ENCODE results near the gene VEPH1.

VEPH1 gene

GRCh38 chr3:157420606-157421130, 82.5 kb downstream of the VEPH1 start:
- DNase-seq: no peak

- no peak for DNase-seq
Observed at GRCh38 chr3:157418104-157418503, 85.1 kb downstream of the VEPH1 start.

GRCh38 chr3:157417247-157417646, 86.0 kb downstream of the VEPH1 start:
- DNase-seq: no peak

DNA sequence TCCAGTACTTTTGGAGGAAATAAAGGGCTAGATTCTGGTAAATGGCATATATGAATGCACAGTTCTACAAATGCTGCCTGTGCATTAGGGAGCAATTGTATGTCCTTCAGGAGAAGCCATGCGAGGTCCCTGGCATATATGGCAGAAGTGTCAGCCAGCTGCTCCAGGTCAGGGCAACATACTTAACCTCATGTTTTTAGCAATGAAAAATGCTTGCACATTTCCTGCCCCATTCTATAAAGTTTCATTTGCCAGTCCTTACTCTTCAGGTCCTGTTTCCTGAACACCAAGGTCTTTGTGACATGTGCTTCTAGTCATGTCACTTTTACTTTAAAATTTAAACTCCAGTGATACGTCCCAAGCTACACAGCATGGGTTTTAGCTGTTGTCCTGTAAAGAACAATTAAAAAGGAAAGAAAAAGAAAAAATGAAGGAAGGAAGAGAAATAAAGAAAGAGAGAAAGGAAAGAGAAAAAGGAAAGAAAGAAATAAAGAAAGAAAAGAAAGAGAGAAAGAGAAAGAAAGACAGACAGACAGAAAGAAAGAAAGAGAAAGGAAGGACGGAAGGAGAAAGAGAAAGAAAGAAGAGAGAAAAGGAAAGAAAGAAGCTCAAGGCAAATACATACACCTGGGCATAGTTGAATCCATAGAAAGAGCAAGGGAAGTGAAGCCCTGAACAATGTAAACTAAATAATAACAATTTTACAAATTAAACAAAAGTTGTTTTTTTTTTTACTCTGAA, 86.7 kb downstream of the VEPH1 start:
- DNase-seq: no peak

GRCh38 chr3:157414861-157415260, 88.4 kb downstream of the VEPH1 start:
- no peak for DNase-seq

DNA sequence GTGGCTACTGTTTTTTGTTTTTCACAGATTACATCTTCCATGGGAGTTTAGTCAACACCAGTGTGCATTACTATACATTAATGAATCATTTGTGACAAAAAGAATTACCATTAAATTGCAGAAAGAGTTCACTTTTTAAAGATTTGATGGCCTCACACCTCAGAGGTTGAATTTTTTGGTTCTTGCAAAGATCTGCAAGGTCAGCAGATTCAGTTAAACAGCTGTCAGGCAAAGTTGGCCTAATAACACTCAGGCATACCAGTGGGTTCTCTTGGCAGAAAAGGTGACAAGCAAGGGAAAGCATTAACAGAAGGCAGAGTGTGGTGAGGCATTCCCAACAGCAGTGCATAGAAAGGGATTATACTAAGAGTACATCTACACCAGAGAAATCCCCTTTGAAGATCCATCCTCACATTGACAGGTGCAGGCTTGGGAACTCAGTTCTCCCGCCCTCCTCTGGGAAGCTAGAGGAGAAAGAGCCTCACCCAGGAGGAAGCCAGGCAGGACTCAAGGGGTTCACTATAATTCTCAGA, 90.8 kb downstream of the VEPH1 start:
- DNase-seq: no peak

- no peak for DNase-seq
Observed at GRCh38 chr3:157410945-157411344, 92.3 kb downstream of the VEPH1 start.

DNA sequence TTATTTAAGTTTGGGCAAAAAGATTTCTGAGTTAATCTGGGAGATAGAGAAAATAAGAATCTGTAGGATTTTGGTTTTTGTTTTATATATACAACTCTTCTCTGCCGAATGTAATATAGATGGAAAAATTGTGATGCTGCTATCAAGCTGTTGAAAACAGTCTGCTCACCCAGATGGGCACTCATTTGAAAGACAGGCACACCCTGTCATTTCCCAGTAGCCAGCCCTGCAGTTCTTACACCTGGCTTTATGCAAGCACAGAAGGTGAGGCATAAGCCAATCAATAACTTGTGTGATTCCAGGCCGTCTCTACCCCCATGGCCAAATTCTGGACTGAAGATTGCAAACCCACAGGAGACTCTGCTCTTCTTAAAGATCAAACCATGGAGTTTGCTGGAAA, 93.7 kb downstream of the VEPH1 start:
- no peak for DNase-seq

DNA sequence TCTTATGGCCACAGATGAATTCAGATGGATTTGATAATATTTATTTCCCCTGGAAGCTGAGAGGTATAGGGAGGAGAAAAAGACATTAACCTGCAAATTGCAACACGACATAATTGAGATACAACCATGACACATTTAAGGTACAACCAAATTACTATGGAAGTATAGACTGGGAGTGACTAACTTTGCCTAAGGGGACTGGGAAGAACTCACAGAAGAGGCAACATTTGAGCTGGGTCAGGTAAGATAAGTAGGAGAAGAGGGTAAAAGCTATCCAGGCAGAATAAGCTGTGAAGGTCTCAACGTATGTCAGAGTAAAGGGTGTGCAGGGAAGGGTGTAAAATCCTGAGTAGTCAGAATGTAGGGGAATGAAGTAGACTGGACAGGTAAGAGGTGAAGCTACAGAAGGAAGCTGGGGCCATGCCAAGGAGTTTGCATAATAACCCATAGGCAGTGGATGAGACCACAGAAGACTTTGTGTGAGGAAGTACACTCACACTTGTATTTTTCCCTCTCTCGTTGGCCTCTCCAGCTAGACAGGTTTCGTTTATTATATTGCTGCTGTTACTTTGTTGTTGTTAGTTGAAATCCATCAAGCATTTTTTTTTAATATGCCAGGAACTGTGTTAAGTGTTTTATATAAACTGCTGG, 94.6 kb downstream of the VEPH1 start:
- no peak for DNase-seq

DNA sequence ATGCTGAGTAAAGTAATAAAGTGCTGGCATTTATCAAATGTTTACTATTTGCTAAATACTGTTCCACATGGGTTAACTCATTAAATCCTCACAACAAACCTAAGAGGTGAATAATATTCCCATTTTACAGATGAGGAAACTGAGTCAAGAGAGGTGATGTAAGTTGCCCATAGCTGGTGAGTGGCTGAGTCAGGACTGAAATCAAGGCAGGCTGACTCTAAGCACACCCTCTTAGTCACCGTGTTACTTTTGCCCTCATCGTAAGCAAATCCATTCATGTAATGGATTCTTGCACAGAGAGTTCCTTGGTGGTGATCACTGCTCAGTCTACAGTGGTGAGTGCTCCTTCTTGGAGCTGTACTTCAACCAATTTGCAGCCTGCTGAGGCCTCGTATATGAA, 95.4 kb downstream of the VEPH1 start:
- DNase-seq: no peak

DNA sequence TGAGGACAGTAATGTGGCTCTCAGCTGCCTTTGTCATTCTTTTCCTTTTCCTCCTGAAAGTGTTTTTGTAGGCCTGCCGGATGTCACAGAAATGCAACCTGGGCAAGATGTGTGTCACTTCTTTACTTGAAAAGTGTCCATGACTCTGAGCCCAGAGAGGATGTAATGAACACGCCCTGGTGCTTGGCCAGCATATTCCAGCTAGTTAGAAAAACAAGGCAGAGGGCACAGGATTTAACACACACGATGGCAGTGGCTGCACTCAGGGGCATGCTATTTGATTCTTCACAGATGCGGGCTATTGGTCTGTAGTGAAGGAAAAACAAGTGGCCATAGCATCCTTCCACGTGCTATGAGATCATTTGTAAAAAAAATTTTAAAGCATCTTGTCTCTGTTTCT, 96.8 kb downstream of the VEPH1 start:
- no peak for DNase-seq

DNA sequence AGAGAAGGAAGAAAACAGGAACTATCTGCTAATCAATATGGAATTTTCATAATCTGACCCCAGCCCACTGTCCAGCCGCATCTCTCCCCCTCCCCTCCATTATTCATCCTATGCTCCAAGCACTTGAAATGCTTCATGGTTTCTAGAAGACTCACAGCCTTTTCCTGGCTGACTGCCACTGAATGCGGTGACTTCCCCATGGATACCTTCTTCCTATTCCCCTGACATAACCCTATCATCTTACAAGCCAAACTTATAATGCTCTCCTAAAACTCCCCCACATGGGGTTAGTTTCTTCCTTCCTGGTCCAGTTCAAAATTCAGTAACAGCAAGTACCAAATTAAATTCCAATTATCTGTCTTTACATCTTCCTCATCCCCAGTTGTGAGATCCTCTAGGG, 97.8 kb downstream of the VEPH1 start:
- no peak for DNase-seq

DNA sequence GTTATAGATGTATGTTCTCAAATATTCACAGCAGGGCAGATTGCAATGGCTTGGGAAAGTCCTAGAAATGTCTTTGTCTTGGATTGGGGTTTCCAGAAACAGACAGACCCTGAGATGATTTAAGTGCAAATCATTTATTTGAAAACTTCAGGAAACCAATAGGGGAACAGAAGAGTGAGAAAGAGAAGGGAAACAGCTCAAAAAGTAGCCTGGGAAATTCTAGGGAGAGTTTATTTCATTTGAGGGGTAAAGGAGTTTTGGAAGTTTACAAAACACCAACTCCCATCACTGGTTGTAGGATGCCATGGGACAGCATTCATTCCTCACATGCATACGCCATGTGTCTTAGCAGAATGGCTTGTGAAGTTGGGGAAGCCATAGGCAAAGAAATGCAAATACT, 98.8 kb downstream of the VEPH1 start:
- DNase-seq: no peak

DNA sequence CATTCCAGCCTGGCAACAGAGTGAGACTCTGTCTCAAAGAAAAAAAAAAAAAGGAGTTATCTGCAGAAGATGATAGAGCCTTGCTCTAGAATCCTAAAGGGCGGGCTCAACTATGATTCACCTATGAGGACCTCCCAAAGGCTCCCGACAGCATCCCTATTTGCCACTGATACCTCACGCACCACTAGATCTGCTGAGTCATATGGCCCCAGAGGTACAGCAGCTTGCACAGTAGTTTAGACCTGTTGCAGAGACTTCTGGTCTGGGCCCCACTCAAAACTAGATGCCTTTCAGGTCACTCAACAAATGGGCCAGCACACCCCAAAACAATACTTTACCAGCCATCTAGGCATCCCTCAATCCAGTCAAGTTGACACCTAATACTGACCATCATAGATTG, 104.6 kb downstream of the VEPH1 start:
- DNase-seq: no peak

GRCh38 chr3:157394411-157394810, 108.8 kb downstream of the VEPH1 start:
- no peak for DNase-seq

GRCh38 chr3:157393113-157393512, 110.1 kb downstream of the VEPH1 start:
- no peak for DNase-seq

DNA sequence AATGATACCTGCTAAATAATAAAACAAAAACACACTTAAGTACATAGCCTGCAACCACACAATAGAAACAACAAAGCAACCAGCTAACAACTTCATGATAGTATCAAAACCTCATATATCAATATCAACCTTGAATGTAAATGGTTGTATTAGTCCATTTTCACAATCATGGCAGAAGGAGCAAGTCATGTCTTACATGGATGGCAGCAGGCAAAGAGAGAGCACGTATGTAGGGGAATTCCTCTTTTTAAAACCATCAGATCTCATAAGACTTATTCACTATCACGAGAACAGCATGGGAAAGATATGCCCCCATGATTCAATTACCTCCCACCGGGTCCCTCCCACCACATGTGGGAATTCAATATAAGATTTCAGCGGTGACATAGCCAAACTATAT, 111.1 kb downstream of the VEPH1 start:
- DNase-seq: no peak

DNA sequence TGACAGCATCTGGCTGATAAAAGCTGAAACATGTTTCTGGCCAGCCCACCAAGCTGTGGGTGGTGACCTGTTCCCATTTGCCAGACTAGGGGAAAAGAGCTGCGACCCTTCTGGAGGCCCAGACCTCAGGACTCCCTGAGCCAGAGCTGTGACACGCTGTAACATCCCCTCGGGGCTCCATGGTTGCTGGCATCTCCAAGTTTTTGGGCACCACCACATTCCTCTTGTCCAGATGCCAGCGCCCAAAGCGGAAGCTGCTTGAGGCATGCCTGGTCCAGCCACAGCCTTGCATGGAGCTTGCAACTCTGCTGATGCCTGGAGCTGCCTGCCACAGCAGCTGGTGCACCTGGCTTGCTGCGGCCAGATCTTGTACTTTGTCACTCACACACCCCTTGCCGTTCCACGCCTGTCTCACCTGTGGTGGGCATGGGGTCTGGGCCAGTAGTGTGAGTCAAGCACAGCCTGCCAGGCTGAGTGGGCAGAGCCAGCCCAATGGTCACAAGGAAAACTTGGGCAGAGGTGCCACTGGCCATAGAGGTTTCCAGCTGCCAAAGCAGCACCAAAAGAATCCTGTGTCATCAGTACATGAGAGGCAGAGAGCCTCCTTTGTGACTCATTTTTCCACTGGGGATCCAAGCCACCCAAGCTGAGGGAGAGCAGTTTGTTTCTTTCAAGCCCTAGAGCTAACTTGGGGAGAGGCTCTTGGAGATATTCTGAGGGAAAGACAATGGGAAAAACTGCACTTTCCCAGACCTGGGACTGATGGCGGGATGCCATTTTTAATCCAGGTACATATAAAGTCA, 112.3 kb downstream of the VEPH1 start:
- DNase-seq: no peak

DNA sequence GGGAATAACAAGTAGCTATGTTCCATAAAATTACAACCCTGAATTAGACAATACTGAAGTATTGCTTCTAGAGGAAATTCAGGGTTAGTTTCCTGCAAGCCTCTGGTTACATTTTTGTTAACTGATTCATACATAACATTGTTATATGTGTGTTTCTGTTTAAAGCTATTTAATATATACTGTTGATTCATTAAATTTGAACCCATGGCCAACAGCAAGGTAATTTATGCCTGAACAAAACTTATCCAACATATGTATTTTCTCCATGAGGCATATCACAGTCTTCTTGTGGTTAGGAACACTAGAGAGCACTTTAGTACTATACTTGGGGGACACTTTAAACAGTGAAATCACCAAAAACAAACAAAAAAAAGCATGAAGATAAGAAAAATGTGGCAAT, 114.2 kb downstream of the VEPH1 start:
- DNase-seq: no peak

DNA sequence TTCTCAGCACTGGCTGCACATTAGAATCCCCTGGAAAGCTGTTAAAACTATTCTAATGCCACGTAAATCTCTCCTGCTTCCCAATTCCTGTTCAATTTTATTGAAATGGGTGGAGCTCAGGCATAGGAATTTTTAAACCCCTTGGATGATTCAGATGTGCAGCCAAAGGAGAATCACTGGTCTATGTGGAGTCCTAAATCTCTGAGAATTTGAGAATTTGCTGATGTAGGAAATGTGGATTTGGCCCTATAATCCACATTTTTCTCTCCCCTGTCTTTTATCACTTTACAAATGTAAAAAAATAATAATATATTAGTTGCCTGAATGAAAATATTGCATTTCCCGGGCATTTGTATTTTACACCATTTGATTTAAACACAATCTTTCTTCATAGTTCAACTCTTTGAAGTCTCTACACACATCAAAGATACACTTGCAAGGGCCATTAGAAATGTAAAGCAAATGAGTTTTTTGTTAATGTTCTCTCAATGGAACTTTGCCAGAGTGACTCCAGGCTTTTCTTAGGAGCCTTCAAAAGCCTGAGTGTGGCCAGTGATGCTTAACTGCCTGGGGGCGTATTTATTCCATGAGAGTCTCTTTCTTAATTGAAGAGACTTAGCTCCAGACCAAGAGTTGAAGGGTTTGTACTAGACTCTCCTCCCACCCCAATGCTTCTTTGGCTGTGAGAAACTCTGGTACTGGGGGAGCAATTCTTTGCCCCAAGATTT, 115.3 kb downstream of the VEPH1 start:
- no peak for DNase-seq

DNA sequence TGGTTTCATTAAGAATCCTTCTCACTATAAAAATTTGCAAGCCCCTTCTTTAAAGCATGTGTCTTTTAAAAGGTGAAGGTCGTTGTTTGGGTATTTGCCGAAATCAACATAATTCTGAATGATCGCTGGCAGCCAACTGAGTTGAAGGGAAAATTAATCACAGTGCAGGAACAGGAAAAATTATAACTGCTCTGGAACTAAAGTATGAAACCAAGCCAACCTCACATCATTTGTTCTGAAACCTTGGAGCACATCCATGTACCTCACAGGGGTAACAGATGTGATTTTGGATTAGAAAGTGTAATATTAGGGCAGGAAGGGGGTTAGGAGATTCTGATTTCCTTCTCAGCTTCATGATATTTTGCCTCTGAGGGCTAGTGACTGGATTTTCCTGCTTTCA, 118.7 kb downstream of the VEPH1 start:
- DNase-seq: no peak

- DNase-seq: no peak
Observed at GRCh38 chr3:157384031-157384430, 119.2 kb downstream of the VEPH1 start.

DNA sequence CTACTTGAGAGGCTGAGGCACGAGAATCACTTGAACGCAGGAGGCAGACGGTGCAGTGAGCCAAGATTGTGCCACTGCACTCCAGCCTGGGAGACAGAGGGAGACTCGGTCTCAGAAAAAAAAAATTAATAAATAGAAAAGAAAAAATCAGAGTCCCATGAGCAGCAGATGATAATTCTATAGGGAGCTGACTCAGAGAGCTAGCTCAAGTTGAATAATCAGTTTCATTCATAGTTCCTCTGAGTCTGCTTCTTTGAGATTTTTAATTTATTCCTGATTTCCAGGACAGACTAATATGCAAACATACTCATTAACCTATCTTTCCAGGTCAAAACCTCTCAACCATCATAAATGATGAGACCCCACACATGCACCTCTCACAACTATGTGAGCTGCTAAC, 121.6 kb downstream of the VEPH1 start:
- no peak for DNase-seq
